AG09309 (cell line): ENCODE results near the gene WBP2.

Experiments
- DNase-seq: peaks from one replicate; pipeline ENCODE4 v3.0.0-alpha.2; 2010; ENCODE audit warnings: low read depth
- H3K4me3 ChIP-seq: 2 replicates; pipeline ENCODE4 v1.5.1; 2011; ENCODE audit warnings: mild to moderate bottlenecking, low read depth, low read length, moderate library complexity; ENCODE audit not compliant: control insufficient read depth
- TF ChIP-seq, protein P1 (sequence below): IDR thresholded peaks from 2 replicates; pipeline ENCODE4 v1.5.1; 2011; ENCODE audit warnings: mild to moderate bottlenecking, low read depth, low read length, inconsistent platforms; ENCODE audit not compliant: insufficient read depth, control insufficient read depth; ENCODE audit errors: missing control alignments

The WBP2 gene

GRCh38 chr17:75876190-75876937 lies 21.2 kb upstream of the WBP2 start:
- no peak for DNase-seq
- TF ChIP-seq, protein P1, sequence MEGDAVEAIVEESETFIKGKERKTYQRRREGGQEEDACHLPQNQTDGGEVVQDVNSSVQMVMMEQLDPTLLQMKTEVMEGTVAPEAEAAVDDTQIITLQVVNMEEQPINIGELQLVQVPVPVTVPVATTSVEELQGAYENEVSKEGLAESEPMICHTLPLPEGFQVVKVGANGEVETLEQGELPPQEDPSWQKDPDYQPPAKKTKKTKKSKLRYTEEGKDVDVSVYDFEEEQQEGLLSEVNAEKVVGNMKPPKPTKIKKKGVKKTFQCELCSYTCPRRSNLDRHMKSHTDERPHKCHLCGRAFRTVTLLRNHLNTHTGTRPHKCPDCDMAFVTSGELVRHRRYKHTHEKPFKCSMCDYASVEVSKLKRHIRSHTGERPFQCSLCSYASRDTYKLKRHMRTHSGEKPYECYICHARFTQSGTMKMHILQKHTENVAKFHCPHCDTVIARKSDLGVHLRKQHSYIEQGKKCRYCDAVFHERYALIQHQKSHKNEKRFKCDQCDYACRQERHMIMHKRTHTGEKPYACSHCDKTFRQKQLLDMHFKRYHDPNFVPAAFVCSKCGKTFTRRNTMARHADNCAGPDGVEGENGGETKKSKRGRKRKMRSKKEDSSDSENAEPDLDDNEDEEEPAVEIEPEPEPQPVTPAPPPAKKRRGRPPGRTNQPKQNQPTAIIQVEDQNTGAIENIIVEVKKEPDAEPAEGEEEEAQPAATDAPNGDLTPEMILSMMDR: no peak
- peak overlapping the region; percentile 52 for H3K4me3 ChIP-seq

- DNase-seq: no peak
- TF ChIP-seq, protein P1: no peak
- H3K4me3 ChIP-seq: no peak overlapping the region
These were observed 20.7 kb upstream of the WBP2 start for GRCh38 chr17:75875940-75876189.

GRCh38 chr17:75875182-75875939 lies 20.2 kb upstream of the WBP2 start:
- H3K4me3 ChIP-seq: no peak overlapping the region
- TF ChIP-seq, protein P1: no peak
- no peak for DNase-seq

DNA sequence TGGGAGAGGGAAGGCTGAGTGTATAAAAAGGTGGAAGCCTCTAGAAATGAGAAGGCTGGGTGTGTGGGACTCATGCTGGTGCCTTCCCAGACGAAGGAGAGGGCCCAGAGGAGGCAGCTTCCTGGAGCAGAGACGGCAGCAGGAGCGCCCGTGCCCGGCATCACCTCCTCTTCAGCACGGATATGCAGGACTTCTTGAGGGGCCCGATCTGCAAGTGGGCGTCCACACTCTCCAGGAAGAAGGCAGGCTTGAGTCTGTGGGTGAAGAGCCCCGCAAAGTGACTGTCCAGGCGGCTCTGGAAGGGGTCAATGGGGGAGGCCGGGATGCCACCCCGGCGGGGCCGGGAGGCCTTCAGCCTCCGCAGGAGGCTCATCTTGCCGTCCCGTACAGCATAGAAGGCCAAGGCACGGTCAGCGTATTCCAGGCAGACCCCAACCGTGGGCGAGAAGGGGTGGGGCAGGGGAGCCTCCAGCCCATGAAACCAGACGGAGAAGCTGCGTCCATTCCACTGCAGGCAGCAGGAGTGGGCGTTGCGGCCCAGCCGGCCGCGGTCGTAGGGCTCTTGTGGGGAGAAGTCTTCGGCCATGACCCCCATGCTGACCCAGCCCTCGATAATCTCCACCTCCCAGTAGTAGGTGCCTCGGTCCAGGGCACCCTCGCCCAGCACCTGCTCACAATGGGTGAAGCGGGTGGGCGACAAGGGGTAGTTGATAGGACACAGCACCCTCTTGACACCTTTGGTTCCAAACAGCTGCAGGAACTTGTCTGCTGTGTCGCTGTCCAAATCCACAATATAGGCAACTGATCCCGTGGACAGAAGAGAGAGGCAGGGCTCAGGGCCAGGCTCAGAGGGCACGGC lies 19.4 kb upstream of the WBP2 start:
- DNase-seq: no peak
- TF ChIP-seq, protein P1: no peak
- H3K4me3 ChIP-seq: no peak overlapping the region

GRCh38 chr17:75873587-75874322 lies 18.6 kb upstream of the WBP2 start:
- TF ChIP-seq, protein P1: no peak
- DNase-seq: no peak
- H3K4me3 ChIP-seq: no peak overlapping the region
